ENCODE results near the gene MICU1. TPM values are rescaled to one million over a fixed set of nuclear protein-coding genes. Genes with fewer than 3 reads are reported as not detected.

MICU1 gene
- polyA plus RNA-seq, 1 donor (not counting 4 experiments of a cell fraction or from before 2014, with no cell fraction given), result 19.4 TPM

DNA sequence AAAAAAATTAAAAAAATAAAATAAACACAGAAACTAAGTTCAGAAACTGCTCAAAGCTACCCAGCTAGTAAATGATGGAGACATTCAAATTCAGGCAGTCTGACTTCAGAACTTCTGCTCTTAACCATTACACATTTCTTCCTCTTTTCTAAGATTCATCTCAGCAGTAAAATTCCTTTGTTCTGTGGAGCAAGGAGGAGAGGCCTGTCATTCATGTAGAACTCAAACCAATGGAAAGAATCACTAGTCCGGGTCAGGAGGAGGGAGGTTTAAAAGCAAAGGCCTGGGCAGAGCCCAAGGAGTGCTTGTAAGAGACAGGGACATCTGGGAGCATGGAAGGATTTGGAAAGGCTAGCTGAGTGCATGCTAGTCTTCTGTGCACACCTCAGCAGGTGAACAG is 233.3 kb downstream of the MICU1 start:
- FAIRE-seq (no peak), DNase-seq (ENCODE audit: low read depth, low spot score) (no peak)
- Histone ChIP-seq H3K27me3 (ENCODE audit: control insufficient read depth, extremely low read depth, insufficient read depth, low read length) (no peaks in the 10 kb centered on the region), H3K9ac (ENCODE audit: control insufficient read depth, extremely low read depth, insufficient read depth, low read length) (no peak overlapping the region), H3K9me1 (ENCODE audit: control insufficient read depth, extremely low read depth, insufficient read depth, low read length) (no peaks in the 10 kb centered on the region), H3K4me2 (ENCODE audit: control insufficient read depth, extremely low read depth, insufficient read depth, low read depth, low read length) (no peak overlapping the region), H3K27ac (ENCODE audit: control insufficient read depth, insufficient read depth, low read length) (no peak overlapping the region), H3K9me3 (ENCODE audit: control insufficient read depth, low read depth, low read length) (no peaks in the 10 kb centered on the region), H2AFZ (ENCODE audit: control insufficient read depth, low read length) (no peak overlapping the region), H3K4me3 (ENCODE audit: control insufficient read depth in 2 of 3, extremely low read depth in 1 of 3, insufficient read depth in 2 of 3, low read depth in 1 of 3, low read length in 3 of 3) (no peak overlapping the region), H4K20me1 (ENCODE audit: control insufficient read depth, extremely low read depth, insufficient read depth, low read length) (peaks cover 2% of the 10 kb centered on the region), H3K79me2 (ENCODE audit: control insufficient read depth, insufficient read depth, low read length) (no peaks in the 10 kb centered on the region), H3K4me1 (ENCODE audit: control insufficient read depth, extremely low read depth, insufficient read depth, low read length) (no peaks in the 10 kb centered on the region), H3K36me3 (ENCODE audit: control insufficient read depth in 2 of 2, extremely low read depth in 1 of 2, insufficient read depth in 2 of 2, low read length in 2 of 2) (no peaks in the 10 kb centered on the region)
- TF ChIP-seq EZH2 (IDR thresholded peaks at IDR 0.05; ENCODE audit: low read length), result no peak
- no peak for TF ChIP-seq CTCF (optimal IDR thresholded peaks at IDR 0.05 in 1 of 3, IDR thresholded peaks at IDR 0.05 in 1 of 3, conservative IDR thresholded peaks at IDR 0.05 in 1 of 3; ENCODE audit: extremely low read depth in 1 of 3, insufficient read depth in 2 of 3, low read length in 3 of 3)
- dilution Hi-C loops (cut with MboI; ENCODE audit: extremely low pct_ligation_motif_present, low sequenced_read_pairs), result no loop called here

DNA sequence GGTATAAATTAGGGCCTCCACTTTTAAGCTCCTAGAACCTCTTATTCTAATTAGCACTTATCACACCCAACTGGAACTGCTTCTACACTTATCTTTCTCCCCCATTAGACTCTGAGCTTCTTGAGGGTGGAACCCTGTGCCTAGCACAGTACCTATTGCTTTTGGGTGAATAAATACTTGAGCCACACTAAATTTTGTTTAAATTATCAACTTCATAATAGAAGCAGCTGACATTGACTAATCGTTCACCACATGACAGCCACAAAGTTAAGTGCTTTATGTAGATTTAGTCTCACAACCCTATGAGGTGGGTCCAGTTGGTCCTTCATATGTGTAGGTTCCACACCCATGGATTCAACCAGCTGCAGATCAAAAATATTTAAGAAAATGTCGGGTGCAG is 235.1 kb downstream of the MICU1 start:
- H3K4me1 ChIP-seq (ENCODE audit: control insufficient read depth, extremely low read depth, insufficient read depth, low read length), result no peaks in the 10 kb centered on the region
- H3K9me1 ChIP-seq (ENCODE audit: control insufficient read depth, extremely low read depth, insufficient read depth, low read length), result no peaks in the 10 kb centered on the region
- dilution Hi-C loops (cut with MboI; ENCODE audit: extremely low pct_ligation_motif_present, low sequenced_read_pairs), result no loop called here
- no peak overlapping the region for H2AFZ ChIP-seq (ENCODE audit: control insufficient read depth, low read length)
- no peaks in the 10 kb centered on the region for H3K9me3 ChIP-seq (ENCODE audit: control insufficient read depth, low read depth, low read length)
- no peak overlapping the region for H3K4me3 ChIP-seq (ENCODE audit: control insufficient read depth in 2 of 3, extremely low read depth in 1 of 3, insufficient read depth in 2 of 3, low read depth in 1 of 3, low read length in 3 of 3)
- no peaks in the 10 kb centered on the region for H3K27me3 ChIP-seq (ENCODE audit: control insufficient read depth, extremely low read depth, insufficient read depth, low read length)
- H3K79me2 ChIP-seq (ENCODE audit: control insufficient read depth, insufficient read depth, low read length), result no peaks in the 10 kb centered on the region
- no peak overlapping the region for H3K9ac ChIP-seq (ENCODE audit: control insufficient read depth, extremely low read depth, insufficient read depth, low read length)
- no peak overlapping the region for H3K27ac ChIP-seq (ENCODE audit: control insufficient read depth, insufficient read depth, low read length)
- H3K4me2 ChIP-seq (ENCODE audit: control insufficient read depth, extremely low read depth, insufficient read depth, low read depth, low read length), result no peak overlapping the region
- no peaks in the 10 kb centered on the region for H3K36me3 ChIP-seq (ENCODE audit: control insufficient read depth in 2 of 2, extremely low read depth in 1 of 2, insufficient read depth in 2 of 2, low read length in 2 of 2)
- no peak for TF ChIP-seq CTCF (optimal IDR thresholded peaks at IDR 0.05 in 1 of 3, IDR thresholded peaks at IDR 0.05 in 1 of 3, conservative IDR thresholded peaks at IDR 0.05 in 1 of 3; ENCODE audit: extremely low read depth in 1 of 3, insufficient read depth in 2 of 3, low read length in 3 of 3)
- TF ChIP-seq EZH2 (IDR thresholded peaks at IDR 0.05; ENCODE audit: low read length), result no peak
- H4K20me1 ChIP-seq (ENCODE audit: control insufficient read depth, extremely low read depth, insufficient read depth, low read length), result peaks cover 2% of the 10 kb centered on the region
- DNase-seq (ENCODE audit: low read depth, low spot score) (no peak), FAIRE-seq (no peak)

Measured in keratinocyte (primary cell).